Testis (tissue), 3 donors: Measurements from ENCODE around the gene QSOX2. TPM values are rescaled to one million over a fixed set of nuclear protein-coding genes. Genes with fewer than 3 reads are reported as not detected.

Experiments
- DNase-seq: peaks from one replicate; pipeline ENCODE4 v3.0.0-alpha.2; 2019
- H3K27ac ChIP-seq, 2 donors: fragments of 200-600 bp; sonication (generic); one replicate each; pipeline ENCODE4 v1.5.1; 2019
- H3K27me3 ChIP-seq: fragments of 200-600 bp; sonication (generic); one replicate; pipeline ENCODE4 v1.5.1; 2019
- H3K36me3 ChIP-seq: fragments of 200-600 bp; sonication (generic); one replicate; pipeline ENCODE4 v1.5.1; 2017; ENCODE audit warnings: low read depth; ENCODE audit errors: missing control alignments
- H3K4me1 ChIP-seq: fragments of 200-600 bp; sonication (generic); one replicate; pipeline ENCODE4 v1.5.1; 2019
- H3K4me3 ChIP-seq, 2 donors: fragments of 200-600 bp; sonication (generic); one replicate each; pipeline ENCODE4 v1.5.1; 2017 to 2019
- H3K9me3 ChIP-seq: fragments of 200-600 bp; sonication (generic); one replicate; pipeline ENCODE4 v1.5.1; 2017
- CTCF ChIP-seq, 3 experiments: fragments of 450-650 bp in 2 of 3; fragments of 200-600 bp in 1 of 3; sonication (generic) in 1 of 3; IDR thresholded peaks; one replicate each; pipeline ENCODE4 v1.5.1; 2016 to 2019; ENCODE audit warnings: antibody characterized with exemption in 3 of 3, mild to moderate bottlenecking in 2 of 3, moderate library complexity in 1 of 3
- POLR2A ChIP-seq: fragments of 450-650 bp; IDR thresholded peaks from one replicate; pipeline ENCODE4 v1.6.1; 2017; ENCODE audit warnings: antibody characterized with exemption, mild to moderate bottlenecking, moderate library complexity
- WGBS, 2 donors: methylation state at CpG; one replicate each; pipeline ENCODE4 v1.1.5; 2018; 5-methylcytosine and 5-hydroxymethylcytosine counted together
- intact Hi-C: fragments of 100-400 bp; cut with DNase I; formaldehyde crosslinking; loops from one replicate; pipeline ENCODE4 v1.15.1; 2023; ENCODE audit warnings: low total_unique reads
- polyA plus RNA-seq: library from polyadenylated mRNA; stranded (reverse); fragments of 350-450 nt; fragmentation: Illumina TruSeq; extraction: RNeasy Lipid Tissue Mini Kit (QIAGEN cat#74804); gene quantifications from one replicate; pipeline ENCODE4 v1.2.3, GENCODE V29; 2014; ENCODE audit warnings: low read depth, low replicate concordance; ENCODE audit not compliant: insufficient read depth
- total RNA-seq, 2 donors: library from RNA; depleted of rRNA; stranded (reverse); fragments of >200 nt; gene quantifications; one replicate each; pipeline ENCODE4 v1.2.3, GENCODE V29; 2016

QSOX2 gene
- total and polyA plus RNA-seq, 3 donors from 2014 or later = 22.1 to 23.3 (median 22.6) TPM

GRCh38 chr9:136218673-136219072 is 26.9 kb downstream of the QSOX2 start:
- no peaks in the 10 kb centered on the region for H3K4me1 ChIP-seq
- no peak for DNase-seq
- no peak overlapping the region for H3K4me3 ChIP-seq
- no peaks in the 10 kb centered on the region for H3K36me3 ChIP-seq
- TF ChIP-seq POLR2A = no peak
- no peak for TF ChIP-seq CTCF (IDR thresholded peaks at IDR 0.05)
- 84 to 91% methylated on average over 8 to 15 of the region's 15 CpGs for WGBS, 2 donors
- no peaks in the 10 kb centered on the region for H3K27me3 ChIP-seq
- no peaks in the 10 kb centered on the region for H3K9me3 ChIP-seq
- H3K27ac ChIP-seq = no peak overlapping the region
- intact Hi-C loops = no loop called here

- Histone ChIP-seq H3K4me1 (no peaks in the 10 kb centered on the region), H3K4me3 (no peak overlapping the region), H3K27ac (no peak overlapping the region), H3K27me3 (no peaks in the 10 kb centered on the region), H3K36me3 (no peaks in the 10 kb centered on the region), H3K9me3 (no peaks in the 10 kb centered on the region)
- DNase-seq = no peak
- TF ChIP-seq CTCF (IDR thresholded peaks at IDR 0.05) = no peak
- no peak for TF ChIP-seq POLR2A
- intact Hi-C loops = no loop called here
- WGBS, 2 donors = 90 to 93% methylated on average over 4 to 16 of the region's 16 CpGs
Observed at GRCh38 chr9:136218271-136218670, 27.3 kb downstream of the QSOX2 start.

- no peak for TF ChIP-seq CTCF (IDR thresholded peaks at IDR 0.05)
- no peak for TF ChIP-seq POLR2A
- no peak for DNase-seq
- Histone ChIP-seq H3K27ac (no peak overlapping the region), H3K36me3 (no peaks in the 10 kb centered on the region), H3K27me3 (no peaks in the 10 kb centered on the region), H3K4me3 (no peak overlapping the region), H3K9me3 (no peaks in the 10 kb centered on the region), H3K4me1 (no peaks in the 10 kb centered on the region)
- WGBS, 2 donors = 83 to 93% methylated on average over 10 to 36 of the region's 37 CpGs
- intact Hi-C loops = no loop called here
Observed at GRCh38 chr9:136216541-136217244, 28.9 kb downstream of the QSOX2 start.

GRCh38 chr9:136213733-136214132 is 31.9 kb downstream of the QSOX2 start:
- DNase-seq = no peak
- intact Hi-C loops = no loop called here
- H3K4me3 ChIP-seq = no peak overlapping the region
- no peaks in the 10 kb centered on the region for H3K36me3 ChIP-seq
- no peaks in the 10 kb centered on the region for H3K27me3 ChIP-seq
- TF ChIP-seq CTCF (IDR thresholded peaks at IDR 0.05) = no peak
- TF ChIP-seq POLR2A = no peak
- 95 to 98% methylated on average over 7 to 9 of the region's 9 CpGs for WGBS, 2 donors
- no peak overlapping the region for H3K27ac ChIP-seq
- no peaks in the 10 kb centered on the region for H3K9me3 ChIP-seq
- H3K4me1 ChIP-seq = no peaks in the 10 kb centered on the region

GRCh38 chr9:136212345-136212950 is 33.2 kb downstream of the QSOX2 start:
- Histone ChIP-seq H3K9me3 (no peaks in the 10 kb centered on the region), H3K4me1 (no peaks in the 10 kb centered on the region), H3K4me3 (no peak overlapping the region), H3K36me3 (no peaks in the 10 kb centered on the region), H3K27me3 (no peaks in the 10 kb centered on the region), H3K27ac (no peak overlapping the region)
- intact Hi-C loops = no loop called here
- DNase-seq = no peak
- 90 to 92% methylated on average over 28 of the region's 28 CpGs for WGBS, 2 donors
- TF ChIP-seq CTCF (IDR thresholded peaks at IDR 0.05) (no peak), POLR2A (no peak)
